GM19397 (cell line): ENCODE results near the gene VN1R4.
"Not testable (repeated sequence)": the region's sequence is repeated elsewhere in the genome, so short reads cannot be mapped to it uniquely, and the experiment has no call there.

Experiments used
- ATAC-seq: cut with Tn5 transposase; IDR thresholded peaks from one replicate; pipeline ENCODE4 v1.9.1; 2021; ENCODE audit warnings: mild to moderate bottlenecking, moderate library complexity; ENCODE audit not compliant: unreplicated experiment

VN1R4 gene, protein sequence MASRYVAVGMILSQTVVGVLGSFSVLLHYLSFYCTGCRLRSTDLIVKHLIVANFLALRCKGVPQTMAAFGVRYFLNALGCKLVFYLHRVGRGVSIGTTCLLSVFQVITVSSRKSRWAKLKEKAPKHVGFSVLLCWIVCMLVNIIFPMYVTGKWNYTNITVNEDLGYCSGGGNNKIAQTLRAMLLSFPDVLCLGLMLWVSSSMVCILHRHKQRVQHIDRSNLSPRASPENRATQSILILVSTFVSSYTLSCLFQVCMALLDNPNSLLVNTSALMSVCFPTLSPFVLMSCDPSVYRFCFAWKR

GRCh38 chr19:53267623-53268022 lies at the start of gene VN1R4:
Gene VN1R4, minus strand, starts transcription at chr19:53267723. Its CDS starts 58 bp downstream, at chr19:53267665.
- not testable (repeated sequence) for ATAC-seq

- no peak for ATAC-seq
Measured at GRCh38 chr19:53311897-53312296, 44.4 kb upstream of the VN1R4 start.

GRCh38 chr19:53311044-53311443 lies 43.5 kb upstream of the VN1R4 start:
- ATAC-seq = no peak

GRCh38 chr19:53308339-53308811 lies 40.9 kb upstream of the VN1R4 start:
- no peak for ATAC-seq

DNA sequence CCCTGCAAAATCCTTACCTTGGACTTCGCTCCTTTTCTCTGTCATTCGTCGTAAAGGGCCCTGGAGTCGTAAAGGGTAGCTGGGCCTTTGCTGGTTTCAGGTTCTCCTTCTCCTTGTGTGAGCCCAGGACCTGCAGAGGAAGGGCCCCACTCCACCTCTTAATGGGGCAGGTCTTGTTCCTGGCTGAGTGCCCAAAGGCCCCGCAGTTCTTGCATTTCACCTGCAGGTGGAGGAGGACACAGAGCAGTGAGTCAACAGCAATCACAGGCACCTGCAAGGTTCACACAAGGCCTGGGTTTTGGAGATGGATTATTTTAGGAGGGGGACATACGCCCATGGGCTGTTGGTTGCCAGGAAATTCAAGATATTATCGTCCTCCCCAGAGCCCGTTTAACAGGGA lies 33.8 kb upstream of the VN1R4 start:
- not testable (repeated sequence) for ATAC-seq

- ATAC-seq = no peak
Measured at GRCh38 chr19:53294786-53295441, 27.4 kb upstream of the VN1R4 start.

- no peak for ATAC-seq
Measured at GRCh38 chr19:53290758-53291549, 23.4 kb upstream of the VN1R4 start.

DNA sequence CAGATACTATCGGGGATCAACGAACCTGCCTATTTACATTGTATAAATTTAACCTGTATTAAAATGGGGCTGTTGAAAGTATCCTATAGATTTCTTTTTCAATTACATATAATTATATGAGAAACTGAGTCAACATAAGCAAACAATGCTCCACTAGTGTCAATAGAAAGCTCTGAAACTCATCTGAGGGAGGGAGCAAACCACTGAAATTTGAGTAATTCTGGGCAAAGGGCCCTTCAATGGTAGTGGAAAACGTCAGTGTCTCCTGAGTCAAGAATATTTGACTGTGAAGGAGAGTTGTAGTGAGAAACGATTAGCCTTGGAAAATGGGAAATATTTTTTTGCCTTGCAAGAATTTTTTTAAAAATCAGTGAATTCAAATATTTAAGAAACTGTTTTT lies 17.6 kb upstream of the VN1R4 start:
- ATAC-seq = no peak

DNA sequence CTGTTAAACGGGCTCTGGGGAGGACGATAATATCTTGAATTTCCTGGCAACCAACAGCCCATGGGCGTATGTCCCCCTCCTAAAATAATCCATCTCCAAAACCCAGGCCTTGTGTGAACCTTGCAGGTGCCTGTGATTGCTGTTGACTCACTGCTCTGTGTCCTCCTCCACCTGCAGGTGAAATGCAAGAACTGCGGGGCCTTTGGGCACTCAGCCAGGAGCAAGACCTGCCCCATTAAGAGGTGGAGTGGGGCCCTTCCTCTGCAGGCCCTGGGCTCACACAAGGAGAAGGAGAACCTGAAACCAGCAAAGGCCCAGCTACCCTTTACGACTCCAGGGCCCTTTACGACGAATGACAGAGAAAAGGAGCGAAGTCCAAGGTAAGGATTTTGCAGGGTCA lies 14.4 kb upstream of the VN1R4 start:
- not testable (repeated sequence) for ATAC-seq

DNA sequence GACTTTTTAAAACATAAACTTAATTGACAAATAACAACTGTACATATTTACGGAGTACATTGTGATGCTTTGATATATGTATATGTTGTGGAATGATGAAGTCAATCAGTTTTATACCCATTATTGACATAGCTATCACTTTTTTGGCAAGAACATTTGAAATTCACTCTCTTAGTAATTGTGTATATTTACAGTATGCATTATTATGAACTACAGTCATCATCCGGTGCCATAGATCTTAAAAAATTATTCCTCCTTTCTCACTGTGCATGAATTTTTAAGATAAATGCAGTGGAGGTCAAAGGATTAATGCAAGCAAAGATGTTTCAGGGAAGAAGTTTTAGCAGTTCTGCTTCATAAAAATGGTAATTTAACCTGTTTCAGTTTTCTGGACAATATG lies 8.0 kb upstream of the VN1R4 start:
- ATAC-seq = no peak

GRCh38 chr19:53272044-53272443 lies 4.5 kb upstream of the VN1R4 start:
- ATAC-seq = no peak

- ATAC-seq = not testable (repeated sequence)
Measured at GRCh38 chr19:53269861-53270260, 2.3 kb upstream of the VN1R4 start.

- not testable (repeated sequence) for ATAC-seq
Measured at GRCh38 chr19:53257715-53258342, 9.7 kb downstream of the VN1R4 start, which contains the start of gene VN1R2. Gene VN1R2, plus strand, starts transcription at chr19:53258292. Its CDS starts 84 bp downstream, at chr19:53258376.

- no peak for ATAC-seq
Measured at GRCh38 chr19:53254411-53255341, 12.8 kb downstream of the VN1R4 start, which contains the start of gene ZNF677. Gene ZNF677, minus strand, starts transcription at chr19:53254873. Its CDS starts 3,323 bp downstream, at chr19:53251550.

- no peak for ATAC-seq
Measured at GRCh38 chr19:53246498-53246897, 21.0 kb downstream of the VN1R4 start.

GRCh38 chr19:53237114-53237777 lies 30.3 kb downstream of the VN1R4 start:
- ATAC-seq = no peak

DNA sequence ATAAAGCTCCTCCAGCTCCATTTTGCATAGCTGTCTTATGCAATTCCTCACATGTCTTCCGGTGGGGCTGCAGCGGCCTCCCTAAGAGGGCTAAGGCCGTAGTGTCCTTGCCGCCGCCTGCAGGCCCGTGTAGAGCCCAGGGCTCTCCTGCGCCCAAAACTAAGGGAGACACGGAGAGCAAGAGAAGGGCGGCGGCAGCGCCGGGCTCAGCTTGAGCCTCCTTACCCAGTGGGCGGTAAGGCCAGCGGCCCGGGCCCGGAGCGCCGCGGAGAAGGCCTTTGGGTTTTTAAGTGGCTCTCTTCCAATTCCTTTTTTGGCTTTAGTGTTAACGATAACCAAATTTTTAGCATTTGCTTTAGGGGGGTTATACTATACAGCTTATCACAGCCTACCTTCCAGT lies 42.9 kb downstream of the VN1R4 start:
- no peak for ATAC-seq

DNA sequence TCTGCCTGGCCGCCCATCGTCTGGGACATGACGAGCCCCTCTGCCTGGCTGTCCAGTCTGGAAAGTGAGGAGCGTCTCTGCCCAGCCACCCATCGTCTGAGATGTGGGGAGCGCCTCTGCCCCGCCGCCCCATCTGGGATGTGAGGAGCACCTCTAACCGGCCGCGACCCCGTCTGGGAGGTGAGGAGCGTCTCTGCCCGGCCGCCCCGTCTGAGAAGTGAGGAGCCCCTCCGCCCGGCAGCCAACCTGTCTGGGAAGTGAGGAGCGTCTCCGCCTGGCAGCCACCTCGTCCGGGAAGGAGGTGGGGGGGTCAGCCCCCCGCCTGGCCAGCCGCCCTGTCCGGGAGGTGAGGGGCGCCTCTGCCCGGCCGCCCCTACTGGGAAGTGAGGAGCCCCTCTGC lies 44.8 kb downstream of the VN1R4 start:
- ATAC-seq = not testable (repeated sequence)
